ENCODE measurements around the gene DCAF4L1. TPM values are rescaled to one million over a fixed set of nuclear protein-coding genes. Genes with fewer than 3 reads are reported as not detected.

Gene DCAF4L1
- total and polyA plus RNA-seq, 12 donors = 0.04 to 1.00 (median 0.23) TPM; not detected in 3

DNA sequence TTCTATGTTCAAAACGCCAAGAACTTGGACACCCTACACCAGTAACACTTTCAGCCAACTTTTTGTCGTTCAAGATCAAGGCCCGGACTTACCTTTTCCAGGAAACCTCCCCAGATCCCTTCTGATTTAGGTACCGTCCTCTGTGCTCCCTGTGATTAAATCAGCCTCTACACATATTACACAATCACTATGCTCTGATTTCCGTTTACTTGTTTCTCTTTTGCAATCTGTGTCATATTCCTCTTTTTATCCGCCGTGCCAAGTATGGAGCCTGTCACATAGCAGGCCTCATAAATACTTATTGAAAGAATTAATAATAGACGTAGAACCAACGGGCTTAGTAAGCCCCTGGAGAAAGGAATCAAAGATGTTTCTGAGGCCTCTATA, 47.0 kb upstream of the DCAF4L1 start:
- no peaks in the 10 kb centered on the region for H3K27me3 ChIP-seq
- peaks cover 0 to 4% of the 10 kb centered on the region in 2 donors for H3K36me3 ChIP-seq (replicated peaks in 1 of 2)
- DNase-seq = peak in 1 of 7 donors; percentile 7
- 70 to 75% (median 74%) methylated on average over 9 of the region's 9 CpGs for WGBS, 4 donors
- peak overlapping the region in 2 of 5 donors; percentile 89 to 90 for H3K27ac ChIP-seq
- peaks cover 9 to 28% of the 10 kb centered on the region in 2 donors for H3K4me1 ChIP-seq (replicated peaks in 1 of 2)
- intact Hi-C loops (cut with DNase I) = no loop called here
- H3K9me3 ChIP-seq (replicated peaks in 1 of 3) = no peaks in the 10 kb centered on the region
- peak overlapping the region in 2 of 4 donors; percentile 91 to 93 for H3K4me3 ChIP-seq
- TF ChIP-seq POLR2A (IDR thresholded peaks at IDR 0.05) = no peak
- TF ChIP-seq, protein P1, sequence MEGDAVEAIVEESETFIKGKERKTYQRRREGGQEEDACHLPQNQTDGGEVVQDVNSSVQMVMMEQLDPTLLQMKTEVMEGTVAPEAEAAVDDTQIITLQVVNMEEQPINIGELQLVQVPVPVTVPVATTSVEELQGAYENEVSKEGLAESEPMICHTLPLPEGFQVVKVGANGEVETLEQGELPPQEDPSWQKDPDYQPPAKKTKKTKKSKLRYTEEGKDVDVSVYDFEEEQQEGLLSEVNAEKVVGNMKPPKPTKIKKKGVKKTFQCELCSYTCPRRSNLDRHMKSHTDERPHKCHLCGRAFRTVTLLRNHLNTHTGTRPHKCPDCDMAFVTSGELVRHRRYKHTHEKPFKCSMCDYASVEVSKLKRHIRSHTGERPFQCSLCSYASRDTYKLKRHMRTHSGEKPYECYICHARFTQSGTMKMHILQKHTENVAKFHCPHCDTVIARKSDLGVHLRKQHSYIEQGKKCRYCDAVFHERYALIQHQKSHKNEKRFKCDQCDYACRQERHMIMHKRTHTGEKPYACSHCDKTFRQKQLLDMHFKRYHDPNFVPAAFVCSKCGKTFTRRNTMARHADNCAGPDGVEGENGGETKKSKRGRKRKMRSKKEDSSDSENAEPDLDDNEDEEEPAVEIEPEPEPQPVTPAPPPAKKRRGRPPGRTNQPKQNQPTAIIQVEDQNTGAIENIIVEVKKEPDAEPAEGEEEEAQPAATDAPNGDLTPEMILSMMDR (IDR thresholded peaks at IDR 0.05) = no peak

DNA sequence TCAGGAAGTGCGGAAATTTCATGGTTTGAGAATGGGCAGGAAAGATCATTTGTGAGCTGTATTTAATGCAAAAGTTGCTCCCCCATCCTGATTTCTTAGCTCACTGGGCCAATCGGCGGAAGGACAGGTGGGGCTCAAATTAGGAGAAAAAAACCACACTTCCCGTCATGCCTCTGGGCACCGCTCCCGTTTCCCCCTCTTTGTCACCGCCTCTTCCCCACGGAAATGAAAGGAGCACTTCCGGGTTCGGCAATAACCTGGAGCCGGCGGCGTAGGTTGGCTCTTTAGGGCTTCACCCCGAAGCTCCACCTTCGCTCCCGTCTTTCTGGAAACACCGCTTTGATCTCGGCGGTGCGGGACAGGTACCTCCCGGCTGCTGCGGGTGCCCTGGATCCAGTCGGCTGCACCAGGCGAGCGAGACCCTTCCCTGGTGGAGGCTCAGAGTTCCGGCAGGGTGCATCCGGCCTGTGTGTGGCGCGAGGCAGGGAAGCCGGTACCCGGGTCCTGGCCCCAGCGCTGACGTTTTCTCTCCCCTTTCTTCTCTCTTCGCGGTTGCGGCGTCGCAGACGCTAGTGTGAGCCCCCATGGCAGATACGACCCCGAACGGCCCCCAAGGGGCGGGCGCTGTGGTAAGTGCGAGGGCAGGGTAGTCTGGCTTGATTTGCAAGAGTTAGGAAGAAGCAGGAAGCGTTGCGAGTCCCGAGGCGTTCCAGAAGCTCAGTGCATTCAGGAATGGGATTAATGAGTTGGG, 46.5 kb upstream of the DCAF4L1 start, which contains the start of gene TMEM33:
TMEM33 (plus strand) TSS at position 529 of the 751 bp plus-strand sequence; CDS start at position 585, 56 bp downstream.
- peaks cover 9 to 28% of the 10 kb centered on the region in 2 donors for H3K4me1 ChIP-seq (replicated peaks in 1 of 2)
- DNase-seq = peak; percentile 83 to 92 (median 89)
- intact Hi-C loops (cut with DNase I) = no loop called here
- H3K4me3 ChIP-seq = peak within 1 kb of the TSS; percentile 83 to 93 (median 91)
- H3K36me3 ChIP-seq (replicated peaks in 1 of 2) = peaks cover 0 to 9% of the 10 kb centered on the region in 2 donors
- peak within 1 kb of the TSS; percentile 57 to 90 (median 76) for H3K27ac ChIP-seq
- no peaks in the 10 kb centered on the region for H3K9me3 ChIP-seq (replicated peaks in 1 of 3)
- 1 to 2% (median 2%) methylated on average over 30 to 49 of the region's 49 CpGs for WGBS, 4 donors
- peak; percentile 56 to 83 for TF ChIP-seq POLR2A (IDR thresholded peaks at IDR 0.05)
- TF ChIP-seq, protein P1 (IDR thresholded peaks at IDR 0.05) = peak in 4 of 6 experiments; percentile 28 to 61 (median 40)
- no peaks in the 10 kb centered on the region for H3K27me3 ChIP-seq

DNA sequence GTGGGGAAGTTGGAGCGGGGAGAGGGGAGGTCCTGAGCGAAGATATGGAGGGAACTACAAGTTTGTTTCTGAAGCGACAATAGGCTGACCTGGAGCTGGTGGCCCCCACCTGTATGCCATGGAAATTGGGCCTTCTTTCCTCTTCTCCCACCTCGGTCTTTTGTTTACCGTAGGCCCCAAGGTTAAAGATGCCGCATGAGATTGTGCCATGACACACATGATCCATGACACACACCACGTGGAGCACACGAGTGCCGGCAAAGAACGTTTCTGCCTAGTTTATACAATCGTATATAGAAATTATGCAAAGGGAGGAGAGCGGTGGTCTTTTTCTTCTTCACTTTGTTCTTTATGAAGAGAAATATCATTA, 45.9 kb upstream of the DCAF4L1 start:
- Histone ChIP-seq H3K9me3 (replicated peaks in 1 of 3) (no peaks in the 10 kb centered on the region), H3K4me3 (peak overlapping the region; percentile 83 to 93 (median 91)), H3K4me1 (replicated peaks in 1 of 2) (peaks cover 9 to 28% of the 10 kb centered on the region in 2 donors), H3K36me3 (replicated peaks in 1 of 2) (peaks cover 0 to 13% of the 10 kb centered on the region in 2 donors), H3K27me3 (no peaks in the 10 kb centered on the region), H3K27ac (peak overlapping the region; percentile 57 to 90 (median 76))
- peak in 5 of 7 donors; percentile 36 to 53 (median 38) for DNase-seq
- WGBS, 4 donors = 1 to 6% (median 2%) methylated on average over 12 of the region's 12 CpGs
- intact Hi-C loops (cut with DNase I) = no loop called here
- TF ChIP-seq POLR2A (IDR thresholded peaks at IDR 0.05) = no peak
- TF ChIP-seq, protein P1 (IDR thresholded peaks at IDR 0.05) = no peak

- peak in 1 of 7 donors; percentile 38 for DNase-seq
- Histone ChIP-seq H3K4me1 (replicated peaks in 1 of 2) (peaks cover 9 to 28% of the 10 kb centered on the region in 2 donors), H3K27ac (peak overlapping the region in 1 of 5 donors; percentile 1), H3K9me3 (replicated peaks in 1 of 3) (no peaks in the 10 kb centered on the region), H3K36me3 (replicated peaks in 1 of 2) (peaks cover 0 to 24% of the 10 kb centered on the region in 2 donors), H3K27me3 (no peaks in the 10 kb centered on the region), H3K4me3 (no peak overlapping the region)
- intact Hi-C loops (cut with DNase I) = no loop called here
- TF ChIP-seq, protein P1 (IDR thresholded peaks at IDR 0.05) = no peak
- no peak for TF ChIP-seq POLR2A (IDR thresholded peaks at IDR 0.05)
- WGBS, 4 donors = 54 to 67% (median 65%) methylated on average over 3 of the region's 3 CpGs
Measured at GRCh38 chr4:41939016-41939626, 42.4 kb upstream of the DCAF4L1 start.
